ENCODE measurements around the gene GPR173.

- TF ChIP-seq MAX (CRISPR knock-in tag; IDR thresholded peaks at IDR 0.05) (no peak), CTCF (IDR thresholded peaks at IDR 0.05) (no peak), ZNF121 (CRISPR knock-in tag; IDR thresholded peaks at IDR 0.05) (no peak), TP53 (CRISPR knock-in tag; IDR thresholded peaks at IDR 0.05) (no peak)
These were observed 19.9 kb upstream of the GPR173 start for GRCh38 chrX:53028678-53029077.

Measured in WTC11 (cell line).